Measurements from ENCODE around the gene ALDH1B1.

The ALDH1B1 gene

GRCh38 chr9:38352530-38353328, 39.8 kb upstream of the ALDH1B1 start:
- Histone ChIP-seq H3K27ac (ENCODE audit: low read length) (no peak overlapping the region), H3K4me3 (ENCODE audit: low read length in 2 of 2) (no peak overlapping the region), H3K27me3 (ENCODE audit: control insufficient read depth in 1 of 2, insufficient read depth in 2 of 2, low read length in 2 of 2) (peaks cover 0 to 5% of the 10 kb centered on the region in 2 donors), H3K4me1 (ENCODE audit: control insufficient read depth, insufficient read depth, low read length) (peaks cover 8% of the 10 kb centered on the region), H3K36me3 (ENCODE audit: control insufficient read depth in 2 of 2, insufficient read depth in 2 of 2, low read length in 2 of 2) (no peaks in the 10 kb centered on the region), H3K9ac (ENCODE audit: low read length in 2 of 2) (no peak overlapping the region), H3K9me3 (ENCODE audit: control insufficient read depth in 2 of 2, low read length in 2 of 2) (no peaks in the 10 kb centered on the region)

GRCh38 chr9:38355115-38355514, 37.4 kb upstream of the ALDH1B1 start:
- Histone ChIP-seq H3K4me3 (ENCODE audit: low read length in 2 of 2) (no peak overlapping the region), H3K4me1 (ENCODE audit: control insufficient read depth, insufficient read depth, low read length) (peaks cover 8% of the 10 kb centered on the region), H3K27me3 (ENCODE audit: control insufficient read depth in 1 of 2, insufficient read depth in 2 of 2, low read length in 2 of 2) (peaks cover 0 to 3% of the 10 kb centered on the region in 2 donors), H3K9me3 (ENCODE audit: control insufficient read depth in 2 of 2, low read length in 2 of 2) (no peaks in the 10 kb centered on the region), H3K9ac (ENCODE audit: low read length in 2 of 2) (no peak overlapping the region), H3K27ac (ENCODE audit: low read length) (no peak overlapping the region), H3K36me3 (ENCODE audit: control insufficient read depth in 2 of 2, insufficient read depth in 2 of 2, low read length in 2 of 2) (no peaks in the 10 kb centered on the region)

- Histone ChIP-seq H3K9ac (ENCODE audit: low read length in 2 of 2) (no peak overlapping the region), H3K4me1 (ENCODE audit: control insufficient read depth, insufficient read depth, low read length) (peaks cover 8% of the 10 kb centered on the region), H3K27ac (ENCODE audit: low read length) (no peak overlapping the region), H3K36me3 (ENCODE audit: control insufficient read depth in 2 of 2, insufficient read depth in 2 of 2, low read length in 2 of 2) (no peaks in the 10 kb centered on the region), H3K9me3 (ENCODE audit: control insufficient read depth in 2 of 2, low read length in 2 of 2) (no peaks in the 10 kb centered on the region), H3K27me3 (ENCODE audit: control insufficient read depth in 1 of 2, insufficient read depth in 2 of 2, low read length in 2 of 2) (peaks cover 0 to 3% of the 10 kb centered on the region in 2 donors), H3K4me3 (ENCODE audit: low read length in 2 of 2) (no peak overlapping the region)
Measured at GRCh38 chr9:38355517-38356120, 36.9 kb upstream of the ALDH1B1 start.

- H3K27ac ChIP-seq (ENCODE audit: low read length), result no peak overlapping the region
- no peak overlapping the region for H3K4me3 ChIP-seq (ENCODE audit: low read length in 2 of 2)
- H3K4me1 ChIP-seq (ENCODE audit: control insufficient read depth, insufficient read depth, low read length), result peaks cover 11% of the 10 kb centered on the region
- peaks cover 0 to 3% of the 10 kb centered on the region in 2 donors for H3K27me3 ChIP-seq (ENCODE audit: control insufficient read depth in 1 of 2, insufficient read depth in 2 of 2, low read length in 2 of 2)
- no peak overlapping the region for H3K9ac ChIP-seq (ENCODE audit: low read length in 2 of 2)
- H3K9me3 ChIP-seq (ENCODE audit: control insufficient read depth in 2 of 2, low read length in 2 of 2), result no peaks in the 10 kb centered on the region
- no peaks in the 10 kb centered on the region for H3K36me3 ChIP-seq (ENCODE audit: control insufficient read depth in 2 of 2, insufficient read depth in 2 of 2, low read length in 2 of 2)
Measured at GRCh38 chr9:38356851-38357250, 35.7 kb upstream of the ALDH1B1 start.

- Histone ChIP-seq H3K27me3 (ENCODE audit: control insufficient read depth in 1 of 2, insufficient read depth in 2 of 2, low read length in 2 of 2) (peaks cover 0 to 3% of the 10 kb centered on the region in 2 donors), H3K36me3 (ENCODE audit: control insufficient read depth in 2 of 2, insufficient read depth in 2 of 2, low read length in 2 of 2) (no peaks in the 10 kb centered on the region), H3K4me1 (ENCODE audit: control insufficient read depth, insufficient read depth, low read length) (peaks cover 10% of the 10 kb centered on the region), H3K4me3 (ENCODE audit: low read length in 2 of 2) (no peak overlapping the region), H3K9ac (ENCODE audit: low read length in 2 of 2) (no peak overlapping the region), H3K27ac (ENCODE audit: low read length) (no peak overlapping the region), H3K9me3 (ENCODE audit: control insufficient read depth in 2 of 2, low read length in 2 of 2) (no peaks in the 10 kb centered on the region)
Measured at GRCh38 chr9:38357350-38358114, 35.0 kb upstream of the ALDH1B1 start.

GRCh38 chr9:38358390-38359296, 33.9 kb upstream of the ALDH1B1 start:
- Histone ChIP-seq H3K9me3 (ENCODE audit: control insufficient read depth in 2 of 2, low read length in 2 of 2) (no peaks in the 10 kb centered on the region), H3K4me3 (ENCODE audit: low read length in 2 of 2) (no peak overlapping the region), H3K36me3 (ENCODE audit: control insufficient read depth in 2 of 2, insufficient read depth in 2 of 2, low read length in 2 of 2) (no peaks in the 10 kb centered on the region), H3K4me1 (ENCODE audit: control insufficient read depth, insufficient read depth, low read length) (peaks cover 11% of the 10 kb centered on the region), H3K9ac (ENCODE audit: low read length in 2 of 2) (no peak overlapping the region), H3K27ac (ENCODE audit: low read length) (no peak overlapping the region), H3K27me3 (ENCODE audit: control insufficient read depth in 1 of 2, insufficient read depth in 2 of 2, low read length in 2 of 2) (no peaks in the 10 kb centered on the region)

- Histone ChIP-seq H3K27me3 (ENCODE audit: control insufficient read depth in 1 of 2, insufficient read depth in 2 of 2, low read length in 2 of 2) (no peaks in the 10 kb centered on the region), H3K27ac (ENCODE audit: low read length) (no peak overlapping the region), H3K9me3 (ENCODE audit: control insufficient read depth in 2 of 2, low read length in 2 of 2) (no peaks in the 10 kb centered on the region), H3K9ac (ENCODE audit: low read length in 2 of 2) (no peak overlapping the region), H3K4me1 (ENCODE audit: control insufficient read depth, insufficient read depth, low read length) (peaks cover 11% of the 10 kb centered on the region), H3K4me3 (ENCODE audit: low read length in 2 of 2) (no peak overlapping the region), H3K36me3 (ENCODE audit: control insufficient read depth in 2 of 2, insufficient read depth in 2 of 2, low read length in 2 of 2) (no peaks in the 10 kb centered on the region)
Measured at GRCh38 chr9:38359297-38359653, 33.2 kb upstream of the ALDH1B1 start.

- peaks cover 11% of the 10 kb centered on the region for H3K4me1 ChIP-seq (ENCODE audit: control insufficient read depth, insufficient read depth, low read length)
- H3K9me3 ChIP-seq (ENCODE audit: control insufficient read depth in 2 of 2, low read length in 2 of 2), result no peaks in the 10 kb centered on the region
- no peak overlapping the region for H3K9ac ChIP-seq (ENCODE audit: low read length in 2 of 2)
- no peaks in the 10 kb centered on the region for H3K36me3 ChIP-seq (ENCODE audit: control insufficient read depth in 2 of 2, insufficient read depth in 2 of 2, low read length in 2 of 2)
- no peaks in the 10 kb centered on the region for H3K27me3 ChIP-seq (ENCODE audit: control insufficient read depth in 1 of 2, insufficient read depth in 2 of 2, low read length in 2 of 2)
- no peak overlapping the region for H3K4me3 ChIP-seq (ENCODE audit: low read length in 2 of 2)
- no peak overlapping the region for H3K27ac ChIP-seq (ENCODE audit: low read length)
Measured at GRCh38 chr9:38359689-38360385, 32.7 kb upstream of the ALDH1B1 start.

GRCh38 chr9:38360839-38361472, 31.5 kb upstream of the ALDH1B1 start:
- H3K9me3 ChIP-seq (ENCODE audit: control insufficient read depth in 2 of 2, low read length in 2 of 2), result no peaks in the 10 kb centered on the region
- H3K27ac ChIP-seq (ENCODE audit: low read length), result no peak overlapping the region
- no peaks in the 10 kb centered on the region for H3K36me3 ChIP-seq (ENCODE audit: control insufficient read depth in 2 of 2, insufficient read depth in 2 of 2, low read length in 2 of 2)
- H3K9ac ChIP-seq (ENCODE audit: low read length in 2 of 2), result no peak overlapping the region
- no peak overlapping the region for H3K4me3 ChIP-seq (ENCODE audit: low read length in 2 of 2)
- no peaks in the 10 kb centered on the region for H3K27me3 ChIP-seq (ENCODE audit: control insufficient read depth in 1 of 2, insufficient read depth in 2 of 2, low read length in 2 of 2)
- peaks cover 11% of the 10 kb centered on the region for H3K4me1 ChIP-seq (ENCODE audit: control insufficient read depth, insufficient read depth, low read length)
